HG03354 (cell line): ENCODE results near the gene RC3H2.
"Not testable (repeated sequence)": the region's sequence is repeated elsewhere in the genome, so short reads cannot be mapped to it uniquely, and the experiment has no call there.

Experiments
- ATAC-seq: cut with Tn5 transposase; IDR thresholded peaks from one replicate; pipeline ENCODE4 v1.9.1; 2021; ENCODE audit warnings: mild to moderate bottlenecking; ENCODE audit not compliant: unreplicated experiment, poor library complexity, severe bottlenecking

Gene RC3H2

GRCh38 chr9:122812736-122813135, 92.4 kb downstream of the RC3H2 start:
- no peak for ATAC-seq

- ATAC-seq = peak; percentile 88
Observed at GRCh38 chr9:122810306-122810946, 94.7 kb downstream of the RC3H2 start.

- not testable (repeated sequence) for ATAC-seq
Observed at GRCh38 chr9:122809261-122809660, 95.9 kb downstream of the RC3H2 start.

GRCh38 chr9:122808141-122808540, 97.0 kb downstream of the RC3H2 start:
- no peak for ATAC-seq

GRCh38 chr9:122807271-122807900, 97.8 kb downstream of the RC3H2 start:
- ATAC-seq = no peak

- no peak for ATAC-seq
Observed at GRCh38 chr9:122806661-122807060, 98.5 kb downstream of the RC3H2 start.

GRCh38 chr9:122800066-122801060, 104.8 kb downstream of the RC3H2 start, which contains the start of gene OR1K1:
TSS of gene OR1K1 (plus strand) at chr9:122800123. CDS start at chr9:122800123, 0 bp downstream.
- ATAC-seq = no peak

GRCh38 chr9:122797316-122798063, 107.7 kb downstream of the RC3H2 start:
- ATAC-seq = no peak
